Esophagus muscularis mucosa (tissue), 4 donors: ENCODE measurements around the gene STAMBP.

Experiments used
- CTCF ChIP-seq, 3 experiments: fragments of 200-600 bp in 2 of 3; fragments of 450-650 bp in 1 of 3; sonication (generic) in 2 of 3; IDR thresholded peaks; one replicate each; pipeline ENCODE4 v1.5.1; 2017 to 2019; ENCODE audit warnings: antibody characterized with exemption in 3 of 3, mild to moderate bottlenecking in 2 of 3, moderate library complexity in 1 of 3
- EP300 ChIP-seq: sonication (generic); formaldehyde crosslinking; IDR thresholded peaks from one replicate; pipeline ENCODE4 v1.6.1; 2017; ENCODE audit warnings: antibody characterized with exemption
- POLR2A ChIP-seq: fragments of 450-650 bp; IDR thresholded peaks from one replicate; pipeline ENCODE4 v1.6.1; 2017; ENCODE audit warnings: antibody characterized with exemption, moderate library complexity, mild to moderate bottlenecking, low read depth
- POLR2AphosphoS5 ChIP-seq, 2 donors: sonication (generic); formaldehyde crosslinking; IDR thresholded peaks; one replicate each; pipeline ENCODE4 v1.6.1; 2017; ENCODE audit warnings: antibody characterized with exemption in 2 of 2

- TF ChIP-seq POLR2A, result no peak
- TF ChIP-seq CTCF (IDR thresholded peaks at IDR 0.05), result no peak
- peak; percentile 43 to 78 for TF ChIP-seq POLR2AphosphoS5 (IDR thresholded peaks at IDR 0.05)
- TF ChIP-seq EP300, result no peak
Measured at GRCh38 chr2:73906847-73907505, 78.2 kb downstream of the STAMBP start.
